WTC11 (cell line): ENCODE results near the gene LCLAT1.

Experiments
- CREM ChIP-seq: sonication (generic); formaldehyde crosslinking; IDR thresholded peaks from 2 replicates; pipeline ENCODE4 v1.8.1; 2022; ENCODE audit warnings: mild to moderate bottlenecking, missing genetic modification reagents, moderate library complexity
- CTCF ChIP-seq: fragments of 200-600 bp; IDR thresholded peaks from 2 replicates; pipeline ENCODE4 v1.8.0; 2022; ENCODE audit warnings: antibody characterized with exemption
- E2F4 ChIP-seq: sonication (generic); formaldehyde crosslinking; IDR thresholded peaks from 2 replicates; pipeline ENCODE4 v1.8.1; 2022; ENCODE audit warnings: low read depth, mild to moderate bottlenecking, moderate library complexity, missing genetic modification reagents, borderline replicate concordance
- JUN ChIP-seq: sonication (generic); formaldehyde crosslinking; IDR thresholded peaks from 2 replicates; pipeline ENCODE4 v1.8.0; 2023; ENCODE audit warnings: mild to moderate bottlenecking, missing genetic modification reagents
- KAT7 ChIP-seq: sonication (generic); formaldehyde crosslinking; IDR thresholded peaks from 2 replicates; pipeline ENCODE4 v1.8.1; 2023; ENCODE audit warnings: missing genetic modification reagents, mild to moderate bottlenecking, borderline replicate concordance
- MAX ChIP-seq: sonication (generic); formaldehyde crosslinking; IDR thresholded peaks from 2 replicates; pipeline ENCODE4 v1.8.0; 2022; ENCODE audit warnings: mild to moderate bottlenecking, missing genetic modification reagents
- MYBL2 ChIP-seq: sonication (generic); formaldehyde crosslinking; IDR thresholded peaks from 2 replicates; pipeline ENCODE4 v1.8.1; 2023; ENCODE audit warnings: mild to moderate bottlenecking, moderate library complexity, missing genetic modification reagents
- NR3C1 ChIP-seq: sonication (generic); formaldehyde crosslinking; conservative IDR thresholded peaks from 2 replicates; pipeline ENCODE4 v1.8.1; 2023; ENCODE audit warnings: low read depth, mild to moderate bottlenecking, missing genetic modification reagents
- SMAD4 ChIP-seq: sonication (generic); formaldehyde crosslinking; IDR thresholded peaks from 2 replicates; pipeline ENCODE4 v1.8.0; 2022; ENCODE audit warnings: mild to moderate bottlenecking, missing genetic modification reagents
- SP1 ChIP-seq: sonication (generic); formaldehyde crosslinking; conservative IDR thresholded peaks from 2 replicates; pipeline ENCODE4 v1.8.1; 2022; ENCODE audit warnings: missing genetic modification reagents
- ZNF317 ChIP-seq: sonication (generic); formaldehyde crosslinking; IDR thresholded peaks from 2 replicates; pipeline ENCODE4 v1.8.1; 2023; ENCODE audit warnings: low read depth, mild to moderate bottlenecking, moderate library complexity, missing genetic modification reagents, borderline replicate concordance
- ZNF423 ChIP-seq: fragments of 250-450 bp; sonication (Bioruptor Pico); IDR thresholded peaks from 2 replicates; pipeline ENCODE4 v2.1.2; 2022; ENCODE audit warnings: mild to moderate bottlenecking, moderate library complexity
- ZSCAN18 ChIP-seq: fragments of 250-450 bp; sonication (Bioruptor Pico); IDR thresholded peaks from 2 replicates; pipeline ENCODE4 v2.1.2; 2022; ENCODE audit warnings: mild to moderate bottlenecking, moderate library complexity

- TF ChIP-seq CTCF (no peak), KAT7 (CRISPR knock-in tag) (no peak), MYBL2 (CRISPR knock-in tag) (no peak), ZSCAN18 (CRISPR knock-in tag) (no peak), E2F4 (no peak), NR3C1 (CRISPR knock-in tag) (no peak), ZNF423 (CRISPR knock-in tag) (no peak), CREM (no peak), MAX (CRISPR knock-in tag) (no peak), JUN (CRISPR knock-in tag) (no peak), ZNF317 (CRISPR knock-in tag) (no peak), SP1 (CRISPR knock-in tag) (no peak), SMAD4 (CRISPR knock-in tag) (no peak)
Measured at GRCh38 chr2:30417253-30417652, 29.8 kb upstream of the LCLAT1 start.
